OCI-LY3 (cell line): ENCODE data around the gene PAPSS2.

Experiments
- H2AFZ ChIP-seq: fragments of 200-600, 300-600 bp; shearing (Covaris generic); 2 replicates; pipeline ENCODE4 v1.6.0; 2014; ENCODE audit warnings: antibody characterized with exemption, low read depth, low read length
- H3K27ac ChIP-seq: fragments of 200-600, 300-600 bp; sonication (generic); 2 replicates; pipeline ENCODE4 v1.5.1; 2014; ENCODE audit warnings: mild to moderate bottlenecking, low read length, moderate library complexity, mixed read lengths
- H3K27me3 ChIP-seq: fragments of 200-600, 300-600 bp; sonication (generic); 2 replicates; pipeline ENCODE4 v1.6.1; 2014; ENCODE audit warnings: low read depth, low read length, mixed read lengths
- H3K36me3 ChIP-seq: fragments of 200-600, 300-600 bp; sonication (generic); replicated peaks from 2 replicates; pipeline ENCODE3; 2014; ENCODE audit warnings: low read depth, low read length, mixed read lengths
- H3K4me1 ChIP-seq: fragments of 300-600, 200-600 bp; sonication (generic); 2 replicates; pipeline ENCODE4 v1.6.1; 2014; ENCODE audit warnings: low read length, mixed read lengths
- H3K4me2 ChIP-seq: fragments of 200-600, 300-600 bp; sonication (generic); 2 replicates; pipeline ENCODE4 v1.6.1; 2014; ENCODE audit warnings: low read length, mixed read lengths
- H3K4me3 ChIP-seq: fragments of 300-600, 200-600 bp; sonication (generic); 2 replicates; pipeline ENCODE4 v1.5.1; 2014; ENCODE audit warnings: antibody characterized with exemption, mild to moderate bottlenecking, low read length, moderate library complexity
- H3K79me2 ChIP-seq: fragments of 300-600, 200-600 bp; shearing (Covaris generic); 2 replicates; pipeline ENCODE4 v1.6.1; 2014; ENCODE audit warnings: mild to moderate bottlenecking, low read length, mixed read lengths
- H3K9ac ChIP-seq: fragments of 300-600, 200-600 bp; shearing (Covaris generic); 2 replicates; pipeline ENCODE4 v1.6.0; 2014; ENCODE audit warnings: mild to moderate bottlenecking, low read length, moderate library complexity
- H3K9me3 ChIP-seq: fragments of 200-600, 300-600 bp; shearing (Covaris generic); 2 replicates; pipeline ENCODE4 v1.6.1; 2014; ENCODE audit warnings: low read length, mixed read lengths; ENCODE audit not compliant: insufficient read depth
- H4K20me1 ChIP-seq: fragments of 200-600, 300-600 bp; sonication (generic); 2 replicates; pipeline ENCODE4 v1.6.1; 2016; ENCODE audit warnings: low read length, mixed read lengths; ENCODE audit not compliant: insufficient read depth
- EZH2phosphoT487 ChIP-seq: fragments of 200-600 bp; shearing (Covaris generic); IDR thresholded peaks from 2 replicates; pipeline ENCODE4 v1.6.1; 2018; ENCODE audit warnings: antibody characterized with exemption, mixed run types, low read depth
- TF ChIP-seq, protein P1 (sequence below): fragments of 200-600, 300-600 bp; sonication (generic); IDR thresholded peaks from 2 replicates; pipeline ENCODE4 v1.5.1; 2014; ENCODE audit warnings: antibody characterized with exemption, low read length, low read depth

The PAPSS2 gene

GRCh38 chr10:87776328-87776727 lies 116.7 kb downstream of the PAPSS2 start:
- no peak overlapping the region for H3K4me2 ChIP-seq
- no peaks in the 10 kb centered on the region for H4K20me1 ChIP-seq
- H3K4me1 ChIP-seq, result peaks cover 10% of the 10 kb centered on the region
- no peaks in the 10 kb centered on the region for H3K79me2 ChIP-seq
- peaks cover 14% of the 10 kb centered on the region for H3K36me3 ChIP-seq
- no peaks in the 10 kb centered on the region for H3K27me3 ChIP-seq
- no peak overlapping the region for H3K9ac ChIP-seq
- TF ChIP-seq, protein P1, sequence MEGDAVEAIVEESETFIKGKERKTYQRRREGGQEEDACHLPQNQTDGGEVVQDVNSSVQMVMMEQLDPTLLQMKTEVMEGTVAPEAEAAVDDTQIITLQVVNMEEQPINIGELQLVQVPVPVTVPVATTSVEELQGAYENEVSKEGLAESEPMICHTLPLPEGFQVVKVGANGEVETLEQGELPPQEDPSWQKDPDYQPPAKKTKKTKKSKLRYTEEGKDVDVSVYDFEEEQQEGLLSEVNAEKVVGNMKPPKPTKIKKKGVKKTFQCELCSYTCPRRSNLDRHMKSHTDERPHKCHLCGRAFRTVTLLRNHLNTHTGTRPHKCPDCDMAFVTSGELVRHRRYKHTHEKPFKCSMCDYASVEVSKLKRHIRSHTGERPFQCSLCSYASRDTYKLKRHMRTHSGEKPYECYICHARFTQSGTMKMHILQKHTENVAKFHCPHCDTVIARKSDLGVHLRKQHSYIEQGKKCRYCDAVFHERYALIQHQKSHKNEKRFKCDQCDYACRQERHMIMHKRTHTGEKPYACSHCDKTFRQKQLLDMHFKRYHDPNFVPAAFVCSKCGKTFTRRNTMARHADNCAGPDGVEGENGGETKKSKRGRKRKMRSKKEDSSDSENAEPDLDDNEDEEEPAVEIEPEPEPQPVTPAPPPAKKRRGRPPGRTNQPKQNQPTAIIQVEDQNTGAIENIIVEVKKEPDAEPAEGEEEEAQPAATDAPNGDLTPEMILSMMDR, result no peak
- TF ChIP-seq EZH2phosphoT487, result no peak
- H3K27ac ChIP-seq, result no peak overlapping the region
- H3K9me3 ChIP-seq, result no peaks in the 10 kb centered on the region
- H2AFZ ChIP-seq, result no peak overlapping the region
- no peak overlapping the region for H3K4me3 ChIP-seq

- TF ChIP-seq, protein P1, result no peak
- no peak for TF ChIP-seq EZH2phosphoT487
- Histone ChIP-seq H3K4me2 (no peak overlapping the region), H3K79me2 (no peaks in the 10 kb centered on the region), H3K27ac (no peak overlapping the region), H3K27me3 (no peaks in the 10 kb centered on the region), H3K9ac (no peak overlapping the region), H4K20me1 (no peaks in the 10 kb centered on the region), H3K36me3 (peaks cover 21% of the 10 kb centered on the region), H3K4me1 (no peaks in the 10 kb centered on the region), H3K4me3 (no peak overlapping the region), H2AFZ (no peak overlapping the region), H3K9me3 (no peaks in the 10 kb centered on the region)
Measured at GRCh38 chr10:87781545-87781944, 121.9 kb downstream of the PAPSS2 start.

- Histone ChIP-seq H3K4me1 (no peaks in the 10 kb centered on the region), H3K79me2 (no peaks in the 10 kb centered on the region), H2AFZ (no peak overlapping the region), H3K9me3 (no peaks in the 10 kb centered on the region), H3K4me3 (no peak overlapping the region), H3K36me3 (peaks cover 21% of the 10 kb centered on the region), H3K27ac (no peak overlapping the region), H3K4me2 (no peak overlapping the region), H3K9ac (no peak overlapping the region), H4K20me1 (no peaks in the 10 kb centered on the region), H3K27me3 (no peaks in the 10 kb centered on the region)
- TF ChIP-seq EZH2phosphoT487, result no peak
- TF ChIP-seq, protein P1, result no peak
Measured at GRCh38 chr10:87782721-87783120, 123.0 kb downstream of the PAPSS2 start.

DNA sequence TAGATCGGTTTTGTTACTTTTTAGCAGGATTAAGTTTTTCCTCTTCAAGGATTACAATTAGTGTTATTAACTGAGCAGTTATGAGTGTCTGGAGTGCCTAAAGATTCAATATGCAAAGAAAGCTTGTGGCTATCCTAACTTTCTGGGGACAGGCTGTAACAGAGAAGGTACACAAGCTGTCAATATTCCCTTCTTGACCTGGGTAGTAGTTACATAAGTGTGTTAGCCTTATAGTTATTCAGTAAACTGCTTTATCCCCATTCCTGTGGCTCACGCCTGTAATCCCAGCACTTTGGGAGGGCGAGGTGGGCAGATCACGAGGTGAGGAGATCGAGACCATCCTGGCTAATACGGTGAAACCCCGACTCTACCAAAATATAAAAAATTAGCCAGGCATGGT lies 126.7 kb downstream of the PAPSS2 start:
- Histone ChIP-seq H3K79me2 (no peaks in the 10 kb centered on the region), H3K9me3 (no peaks in the 10 kb centered on the region), H3K9ac (no peak overlapping the region), H3K4me3 (no peak overlapping the region), H2AFZ (no peak overlapping the region), H3K4me1 (no peaks in the 10 kb centered on the region), H3K36me3 (peaks cover 16% of the 10 kb centered on the region), H3K27ac (no peak overlapping the region), H3K27me3 (no peaks in the 10 kb centered on the region), H4K20me1 (no peaks in the 10 kb centered on the region), H3K4me2 (no peak overlapping the region)
- TF ChIP-seq EZH2phosphoT487, result no peak
- TF ChIP-seq, protein P1, result no peak
